ENCODE measurements around the gene SCGB1C1. TPM values are rescaled to one million over a fixed set of nuclear protein-coding genes. Genes with fewer than 3 reads are reported as not detected.

SCGB1C1 gene
- total and polyA plus RNA-seq, 9 of the 15 experiments (the other 6 are each of a cell fraction or from before 2014, with no cell fraction given): not detected

GRCh38 chr11:236774-237767 is 44.2 kb downstream of the SCGB1C1 start, which contains the start of gene PSMD13 (continued):
- TF ChIP-seq AFF1 (IDR thresholded peaks at IDR 0.05; ENCODE audit: low read depth in 1 of 2, partially characterized antibody in 2 of 2) (peak; percentile 73 to 78), POLR2G (IDR thresholded peaks at IDR 0.05; ENCODE audit: low read depth, low read length) (peak; percentile 86), SAFB (IDR thresholded peaks at IDR 0.05; ENCODE audit: borderline replicate concordance, low read depth, low read length) (no peak), E2F6 (IDR thresholded peaks at IDR 0.05; ENCODE audit: borderline replicate concordance in 1 of 2, extremely low read depth in 1 of 2, insufficient read depth in 1 of 2, insufficient read length in 1 of 2, low read depth in 1 of 2, low read length in 1 of 2, poor library complexity in 1 of 2, severe bottlenecking in 1 of 2) (peak; percentile 48 to 77), ZBTB11 (CRISPR knock-in tag; IDR thresholded peaks at IDR 0.05) (peak; percentile 75 to 97 (median 84); a peak in 5 of 6 replicates), TAF9B (IDR thresholded peaks at IDR 0.05; ENCODE audit: partially characterized antibody) (peak; percentile 77), ZBTB8A (IDR thresholded peaks at IDR 0.05; ENCODE audit: partially characterized antibody) (no peak), GTF2F1 (IDR thresholded peaks at IDR 0.05; ENCODE audit: low read depth, low read length) (no peak), ZSCAN32 (CRISPR knock-in tag; IDR thresholded peaks at IDR 0.05) (no peak), ZNF263 (CRISPR knock-in tag; IDR thresholded peaks at IDR 0.05; ENCODE audit: borderline replicate concordance) (peak; percentile 46; the same call in 1 of the 2 replicates), KDM2B (CRISPR knock-in tag; IDR thresholded peaks at IDR 0.05) (no peak), ZNF644 (tag; IDR thresholded peaks at IDR 0.05; ENCODE audit: low read depth) (no peak), HNRNPLL (IDR thresholded peaks at IDR 0.05; ENCODE audit: low read depth, low read length, poor library complexity, severe bottlenecking) (peak; percentile 91), PTRF (tag; IDR thresholded peaks at IDR 0.05) (no peak), RBBP5 (IDR thresholded peaks at IDR 0.05; ENCODE audit: borderline replicate concordance, insufficient read depth, low read length, poor library complexity, severe bottlenecking) (peak; percentile 97)

Data from K562 (cell line).